Measurements from ENCODE around the gene GOLGA8A.
"Not testable (repeated sequence)": the region's sequence is repeated elsewhere in the genome, so short reads cannot be mapped to it uniquely, and the experiment has no call there.

The GOLGA8A gene

GRCh38 chr15:34437687-34438086 lies at the start of gene GOLGA8A:
Gene GOLGA8A (minus strand): TSS chr15:34437808. CDS start chr15:34389691, 48,117 bp downstream.
- DNase-seq, result peak; percentile 57 to 82 (median 70)

DNA sequence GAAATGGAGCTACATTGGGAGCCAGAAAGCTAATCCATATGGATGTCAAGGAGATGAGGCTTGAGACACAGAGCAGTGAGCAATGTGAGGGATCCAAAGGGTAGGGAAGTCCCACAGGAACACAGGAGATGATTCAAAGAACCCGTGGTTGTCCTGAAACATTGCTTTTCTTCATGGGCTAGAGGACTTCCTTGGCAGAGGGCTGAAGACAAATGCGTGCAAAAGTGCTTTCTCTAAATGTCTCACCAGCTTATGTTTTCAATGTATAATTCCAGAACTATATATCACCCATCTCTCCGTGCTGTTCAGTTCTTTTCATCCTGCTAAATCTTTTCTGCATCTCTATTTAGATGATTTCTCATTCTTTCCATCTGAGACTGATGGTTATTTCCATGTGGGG lies 46.0 kb upstream of the GOLGA8A start:
- DNase-seq, result no peak

GRCh38 chr15:34481370-34481769 lies 43.8 kb upstream of the GOLGA8A start:
- DNase-seq, result no peak

DNA sequence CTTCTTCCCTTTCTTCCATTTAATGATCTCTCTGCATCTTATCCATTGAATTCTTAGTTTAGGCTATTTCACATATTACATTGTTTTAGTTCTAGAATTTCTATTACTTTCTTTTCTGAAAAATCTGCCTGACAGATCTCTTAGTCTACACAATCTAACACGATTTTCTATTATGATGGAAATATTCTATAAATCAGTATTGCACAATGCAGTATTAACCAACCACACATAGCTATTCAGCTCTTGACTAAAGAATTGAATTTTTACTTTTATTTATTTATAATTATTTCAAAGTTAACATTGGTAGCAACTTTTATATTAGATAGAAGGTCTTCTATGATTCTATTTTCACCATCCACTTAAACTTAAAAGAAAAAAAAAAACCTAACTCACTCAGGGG lies 36.2 kb upstream of the GOLGA8A start:
- DNase-seq, result no peak

DNA sequence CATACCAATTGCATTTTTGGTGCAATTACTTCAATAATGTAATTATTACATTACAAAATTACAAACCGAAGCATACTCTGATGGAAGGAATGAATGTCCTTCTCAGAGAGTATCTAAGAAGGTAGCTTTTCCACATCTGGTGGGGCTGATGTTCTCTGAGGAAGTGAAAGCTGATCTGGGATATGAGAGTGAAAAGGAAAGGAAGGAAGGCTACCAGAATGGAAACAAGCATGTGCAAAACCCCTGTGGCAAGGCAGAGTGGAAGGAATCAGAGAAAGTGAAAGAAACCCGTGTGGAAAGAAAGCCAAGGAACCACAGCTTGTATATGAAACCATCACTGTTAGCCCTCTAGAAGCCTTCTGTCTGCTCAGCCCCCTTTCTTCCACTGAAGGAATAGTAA lies 35.3 kb upstream of the GOLGA8A start:
- no peak for DNase-seq

DNA sequence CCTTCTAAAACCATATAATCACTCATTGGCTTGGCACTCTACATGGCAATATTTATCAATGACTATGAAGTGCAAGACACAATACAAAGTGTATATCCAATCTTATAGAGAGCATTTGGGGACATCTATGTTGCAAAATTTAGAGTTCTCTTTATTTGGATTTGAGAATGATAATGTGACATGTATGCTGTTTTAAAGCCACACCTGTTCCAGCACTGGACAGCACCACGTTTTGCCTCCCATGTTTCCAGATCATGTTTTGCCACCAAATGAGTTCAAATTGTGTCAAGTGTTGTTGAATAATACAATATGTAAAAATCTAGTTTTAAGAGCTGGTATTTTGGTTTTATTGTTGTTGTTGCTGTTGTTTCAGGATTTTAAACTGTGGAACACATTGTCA lies 33.3 kb upstream of the GOLGA8A start:
- DNase-seq, result no peak

GRCh38 chr15:34470091-34470490 lies 32.5 kb upstream of the GOLGA8A start:
- DNase-seq, result no peak

DNA sequence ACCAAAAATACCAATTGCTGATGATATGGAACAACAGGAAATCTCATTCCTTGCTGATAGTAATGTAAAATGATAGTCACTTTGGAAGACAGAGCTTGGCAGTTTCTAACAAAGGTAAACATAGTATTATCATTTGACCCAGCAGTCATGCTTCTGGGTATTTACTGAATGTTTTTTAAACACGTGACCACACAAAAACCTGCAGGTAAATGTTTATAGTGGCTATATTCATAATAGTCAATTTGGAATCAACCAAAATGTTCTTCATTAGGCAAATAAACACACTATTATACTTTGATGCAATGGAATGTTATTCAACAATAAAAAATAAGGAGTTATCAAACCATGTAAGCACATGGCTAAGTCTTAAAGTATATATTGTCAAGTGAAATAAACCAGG lies 24.1 kb upstream of the GOLGA8A start:
- DNase-seq, result no peak

DNA sequence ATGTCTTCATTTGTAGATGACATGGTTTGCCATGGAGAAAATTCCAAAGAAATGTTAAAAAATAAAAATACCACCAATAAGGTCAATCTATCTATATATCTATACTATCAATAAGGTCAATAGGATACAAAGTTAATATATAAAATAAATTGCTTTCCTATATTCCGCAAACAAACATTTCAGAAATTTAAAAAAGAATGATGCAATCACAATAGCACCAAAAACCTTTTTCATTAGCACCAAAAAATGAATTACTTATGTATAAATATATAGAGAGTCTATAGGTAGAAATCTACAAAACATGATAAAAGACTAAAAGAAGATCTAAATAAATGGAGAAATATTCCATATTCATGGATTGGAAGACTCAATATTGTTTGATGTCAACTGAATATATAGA lies 22.8 kb upstream of the GOLGA8A start:
- DNase-seq, result no peak

DNA sequence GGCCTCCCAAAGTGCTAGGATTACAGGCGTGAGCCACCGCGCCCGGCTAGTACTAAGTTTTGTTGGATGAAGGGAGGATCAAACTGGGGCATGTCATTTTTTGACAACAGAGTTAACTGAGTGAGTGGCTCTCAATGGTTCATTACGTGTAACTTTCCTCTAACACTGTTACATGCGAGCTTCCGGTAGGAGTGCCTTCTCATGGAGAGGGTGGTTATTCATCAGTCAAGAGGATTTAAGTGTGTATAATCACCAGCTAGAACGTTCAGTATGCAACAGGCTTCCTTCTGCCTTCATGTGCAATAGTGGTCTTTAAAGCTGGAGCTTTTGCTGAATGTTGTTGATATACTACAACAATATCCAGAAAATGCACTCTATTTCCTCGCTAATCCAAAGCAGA lies 19.1 kb upstream of the GOLGA8A start:
- no peak for DNase-seq

- no peak for DNase-seq
Measured at GRCh38 chr15:34442891-34443290, 5.3 kb upstream of the GOLGA8A start.

- no peak for DNase-seq
Measured at GRCh38 chr15:34439878-34440277, 2.3 kb upstream of the GOLGA8A start.

- peak in 1 of 4 experiments; percentile 33 for DNase-seq
Measured at GRCh38 chr15:34436956-34437442, 609 bp downstream of the GOLGA8A start.

GRCh38 chr15:34436126-34436955 lies 1.3 kb downstream of the GOLGA8A start:
- DNase-seq, result no peak

DNA sequence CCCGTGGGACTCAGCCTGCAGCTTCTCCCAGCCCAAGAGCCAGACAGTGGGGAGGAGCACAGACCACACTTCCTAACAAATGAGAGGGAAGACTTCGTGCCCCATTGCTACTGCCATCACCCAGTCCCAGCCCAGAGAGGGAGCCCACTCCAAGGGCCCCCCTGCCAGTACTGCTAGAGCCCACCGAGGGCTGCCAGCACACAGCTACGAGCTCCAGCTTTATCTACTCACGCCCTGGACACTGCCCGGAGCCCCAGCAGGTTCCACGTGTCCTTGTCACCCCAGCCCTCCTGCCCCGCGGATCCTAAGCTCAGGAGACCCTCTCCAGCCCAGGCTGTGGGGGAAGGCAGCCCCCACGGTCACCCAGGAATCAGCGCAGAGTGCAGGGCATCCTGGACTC lies 1.9 kb downstream of the GOLGA8A start:
- DNase-seq, result no peak

GRCh38 chr15:34434627-34435305 lies 2.8 kb downstream of the GOLGA8A start:
- DNase-seq, result no peak

DNA sequence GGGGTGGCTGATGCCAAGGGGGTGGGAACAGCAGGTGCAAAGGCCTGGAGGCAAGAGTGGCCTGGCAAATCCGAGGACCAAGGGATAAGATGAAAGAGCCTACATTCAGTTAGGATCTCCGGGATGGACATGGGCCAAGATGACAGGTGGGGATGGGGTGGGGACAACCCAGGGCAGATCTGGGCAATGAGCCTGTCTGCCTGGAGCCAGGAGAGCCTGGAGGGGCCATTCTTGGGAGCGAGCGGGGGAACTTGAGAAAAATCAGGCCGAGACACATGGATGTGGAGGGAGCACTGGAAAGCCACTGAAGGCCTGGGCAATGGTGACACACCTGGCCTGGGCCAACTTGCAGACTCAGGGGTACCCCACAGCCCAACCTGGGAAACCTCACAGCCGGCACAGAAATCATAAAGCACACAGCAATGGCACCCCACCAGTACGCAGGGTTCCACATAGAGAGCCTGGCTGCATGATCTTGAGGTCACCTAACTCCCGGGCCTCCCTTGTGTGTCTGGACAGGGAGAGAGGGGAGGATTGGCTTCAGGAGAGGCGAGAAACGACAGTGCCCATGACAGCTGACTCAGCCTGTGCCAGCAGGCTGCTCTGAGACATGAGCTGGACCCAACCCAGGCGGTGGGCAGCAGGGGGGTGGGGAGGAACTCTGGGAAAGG lies 3.5 kb downstream of the GOLGA8A start:
- not testable (repeated sequence) for DNase-seq

GRCh38 chr15:34430642-34431041 lies 7.0 kb downstream of the GOLGA8A start:
- not testable (repeated sequence) for DNase-seq

DNA sequence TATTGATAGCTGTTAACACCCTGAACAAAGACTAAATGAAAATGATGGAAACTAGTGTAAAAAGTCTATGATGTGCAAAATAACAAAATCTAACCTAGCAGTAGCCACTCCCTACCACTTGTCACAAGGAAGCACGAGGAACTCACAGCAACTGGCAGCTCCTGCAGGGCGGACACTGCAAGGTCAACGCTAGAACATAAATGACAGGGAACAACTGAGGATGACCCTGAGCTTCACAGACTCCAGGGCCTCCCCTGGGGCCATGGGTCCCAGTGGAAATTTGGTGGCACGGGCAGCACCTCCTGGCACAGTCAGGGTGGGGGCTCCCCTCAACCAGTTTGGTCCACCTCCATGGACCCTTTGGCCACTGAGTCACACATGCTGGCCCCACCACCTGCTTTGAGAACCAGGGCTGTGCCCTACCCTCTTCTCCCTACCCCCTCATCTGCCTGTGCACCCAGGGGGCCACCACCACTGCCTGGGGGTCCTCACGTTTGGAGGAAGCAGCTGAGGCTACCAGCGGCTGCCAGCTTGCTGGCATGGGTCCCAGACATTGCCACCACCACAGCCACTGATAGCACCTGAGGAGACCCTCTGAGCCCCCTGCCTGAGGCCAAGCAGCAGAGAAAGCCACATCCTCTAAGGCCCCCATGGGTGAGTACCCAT lies 14.1 kb downstream of the GOLGA8A start:
- not testable (repeated sequence) for DNase-seq

- DNase-seq, result not testable (repeated sequence)
Measured at GRCh38 chr15:34420953-34421352, 16.7 kb downstream of the GOLGA8A start.

GRCh38 chr15:34418435-34418834 lies 19.2 kb downstream of the GOLGA8A start:
- DNase-seq, result not testable (repeated sequence)

GRCh38 chr15:34409511-34409910 lies 28.1 kb downstream of the GOLGA8A start:
- not testable (repeated sequence) for DNase-seq

DNA sequence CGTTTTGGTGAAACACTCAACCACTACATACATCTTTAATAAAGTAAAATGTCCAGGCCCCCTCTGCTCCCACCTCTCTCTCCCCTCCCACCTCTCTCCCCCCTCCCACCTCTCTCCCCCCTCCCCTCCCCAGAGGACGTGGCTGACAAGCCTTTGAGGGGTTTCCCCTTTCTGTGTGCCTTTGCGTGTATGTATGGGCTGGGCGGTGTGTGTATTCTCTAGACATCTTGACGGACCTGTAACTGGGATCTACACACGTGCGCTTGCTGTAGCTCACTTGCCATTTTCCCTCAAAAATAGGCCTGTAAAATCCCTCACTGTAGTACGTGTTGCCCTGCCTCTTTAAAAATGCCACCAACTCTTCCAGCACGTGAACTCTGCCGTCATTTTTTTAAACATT lies 28.6 kb downstream of the GOLGA8A start:
- not testable (repeated sequence) for DNase-seq
